H9 (cell line): ENCODE data around the gene VGF. TPM values are rescaled to one million over a fixed set of nuclear protein-coding genes. Genes with fewer than 3 reads are reported as not detected.

Experiments
- DNase-seq: peaks from one replicate; pipeline ENCODE4 v3.0.0-alpha.2; 2017
- H2AFZ ChIP-seq: one replicate; pipeline ENCODE4 v1.6.1; 2013; ENCODE audit warnings: mild to moderate bottlenecking, low read length, control low read depth, moderate library complexity
- H2AK5ac ChIP-seq: 2 replicates; pipeline ENCODE4 v1.6.1; 2013; ENCODE audit warnings: low read length, control low read depth, mixed read lengths; ENCODE audit not compliant: insufficient read length
- H2BK120ac ChIP-seq: one replicate; pipeline ENCODE4 v1.6.1; 2013; ENCODE audit warnings: low read depth, mild to moderate bottlenecking, low read length, control low read depth, inconsistent platforms; ENCODE audit not compliant: poor library complexity, severe bottlenecking
- H2BK12ac ChIP-seq: 2 replicates; pipeline ENCODE4 v1.6.1; 2013; ENCODE audit warnings: low read length, control low read depth, mixed read lengths, low read depth; ENCODE audit not compliant: insufficient read length
- H2BK15ac ChIP-seq: 2 replicates; pipeline ENCODE4 v1.6.1; 2013; ENCODE audit warnings: low read depth, low read length, control low read depth
- H2BK20ac ChIP-seq: one replicate; pipeline ENCODE4 v1.6.1; 2013; ENCODE audit warnings: low read depth, mild to moderate bottlenecking, low read length, control low read depth, inconsistent platforms; ENCODE audit not compliant: poor library complexity, severe bottlenecking
- H2BK5ac ChIP-seq: 2 replicates; pipeline ENCODE4 v1.6.1; 2013; ENCODE audit warnings: low read length, control low read depth, mixed read lengths; ENCODE audit not compliant: insufficient read length
- H3K14ac ChIP-seq: 2 replicates; pipeline ENCODE4 v1.6.1; 2013; ENCODE audit warnings: low read length, control low read depth; ENCODE audit not compliant: insufficient read depth
- H3K18ac ChIP-seq: 2 replicates; pipeline ENCODE4 v1.6.1; 2013; ENCODE audit warnings: low read depth, mild to moderate bottlenecking, mixed read lengths, low read length, control low read depth; ENCODE audit not compliant: insufficient read length
- H3K23ac ChIP-seq: 2 replicates; pipeline ENCODE4 v1.6.1; 2013; ENCODE audit warnings: low read length, control low read depth, mixed read lengths, low read depth; ENCODE audit not compliant: insufficient read length
- H3K23me2 ChIP-seq: 2 replicates; pipeline ENCODE4 v1.6.1; 2013; ENCODE audit warnings: low read depth, mild to moderate bottlenecking, mixed read lengths, low read length, control low read depth; ENCODE audit not compliant: insufficient read length, poor library complexity, severe bottlenecking
- H3K27ac ChIP-seq: 2 replicates; pipeline ENCODE4 v1.5.1; 2013; ENCODE audit warnings: low read length, control low read depth, mixed read lengths, low read depth; ENCODE audit not compliant: insufficient read length
- H3K27me3 ChIP-seq: 2 replicates; pipeline ENCODE4 v1.6.1; 2013; ENCODE audit warnings: low read length, control low read depth, inconsistent platforms; ENCODE audit not compliant: insufficient read depth
- H3K4ac ChIP-seq: 2 replicates; pipeline ENCODE4 v1.6.1; 2013; ENCODE audit warnings: low read depth, mild to moderate bottlenecking, control low read depth, inconsistent platforms, low read length, moderate library complexity
- H3K4me1 ChIP-seq: 2 replicates; pipeline ENCODE4 v1.6.1; 2013; ENCODE audit warnings: low read length, control low read depth, inconsistent platforms; ENCODE audit not compliant: insufficient read depth
- H3K4me2 ChIP-seq: 2 replicates; pipeline ENCODE4 v1.6.1; 2013; ENCODE audit warnings: low read length, control low read depth, mixed read lengths; ENCODE audit not compliant: insufficient read length, insufficient read depth
- H3K56ac ChIP-seq: 2 replicates; pipeline ENCODE4 v1.6.1; 2013; ENCODE audit warnings: low read depth, mild to moderate bottlenecking, mixed read lengths, low read length, control low read depth; ENCODE audit not compliant: insufficient read length
- H3K79me1 ChIP-seq: 2 replicates; pipeline ENCODE4 v1.6.1; 2013; ENCODE audit warnings: low read depth, mild to moderate bottlenecking, moderate library complexity, low read length, control low read depth, inconsistent platforms; ENCODE audit not compliant: insufficient read depth, poor library complexity, severe bottlenecking
- H3K79me2 ChIP-seq: 2 replicates; pipeline ENCODE4 v1.6.1; 2013; ENCODE audit warnings: low read length, control low read depth, inconsistent platforms; ENCODE audit not compliant: insufficient read depth
- H3K9ac ChIP-seq: 2 replicates; pipeline ENCODE4 v1.6.1; 2013; ENCODE audit warnings: low read length, control low read depth, mixed read lengths; ENCODE audit not compliant: insufficient read length; ENCODE audit errors: extremely low read depth
- H3K9me3 ChIP-seq: one replicate; pipeline ENCODE4 v1.6.1; 2013; ENCODE audit warnings: low read depth, low read length, inconsistent platforms; ENCODE audit not compliant: control insufficient read depth
- H3T11ph ChIP-seq: one replicate; pipeline ENCODE4 v1.6.1; 2013; ENCODE audit warnings: mild to moderate bottlenecking, low read length, control low read depth, inconsistent platforms
- H4K20me1 ChIP-seq: one replicate; pipeline ENCODE4 v1.6.1; 2013; ENCODE audit not compliant: control insufficient read depth, insufficient read length, insufficient read depth
- H4K5ac ChIP-seq: 2 replicates; pipeline ENCODE4 v1.6.1; 2013; ENCODE audit warnings: low read depth, mild to moderate bottlenecking, mixed read lengths, low read length, control low read depth; ENCODE audit not compliant: insufficient read length
- H4K8ac ChIP-seq: replicated peaks from 2 replicates; pipeline ENCODE4 v1.6.1; 2013; ENCODE audit warnings: low read length, control low read depth, mixed read lengths, low read depth; ENCODE audit not compliant: insufficient read length
- H4K91ac ChIP-seq: 2 replicates; pipeline ENCODE4 v1.6.1; 2013; ENCODE audit warnings: low read depth, mild to moderate bottlenecking, moderate library complexity, mixed read lengths, low read length, control low read depth; ENCODE audit not compliant: insufficient read length
- H3K27ac Mint-ChIP-seq, 3 experiments: 2 replicates in 2 of 3; 3 replicates in 1 of 3; pipeline ENCODE4 v1.8.0; 2020 to 2021; ENCODE audit warnings: mixed read lengths in 3 of 3, mild to moderate bottlenecking in 1 of 3, moderate library complexity in 1 of 3
- H3K27me3 Mint-ChIP-seq: 2 replicates; pipeline ENCODE4 v1.8.0; 2021; ENCODE audit warnings: low read depth, mild to moderate bottlenecking, moderate library complexity, mixed read lengths
- H3K36me3 Mint-ChIP-seq, 3 experiments: 2 replicates in 2 of 3; 3 replicates in 1 of 3; pipeline ENCODE4 v1.8.0; 2020 to 2021; ENCODE audit warnings: low read depth in 3 of 3, mixed read lengths in 3 of 3; ENCODE audit not compliant: insufficient read depth in 1 of 3
- H3K4me1 Mint-ChIP-seq, 2 experiments: 2 replicates each; pipeline ENCODE4 v1.8.0; 2020; ENCODE audit warnings: mixed read lengths in 2 of 2
- H3K4me3 Mint-ChIP-seq, 2 experiments: 2 replicates in 1 of 2; 3 replicates in 1 of 2; pipeline ENCODE4 v1.8.0; 2020 to 2021; ENCODE audit warnings: mild to moderate bottlenecking in 2 of 2, mixed read lengths in 2 of 2, moderate library complexity in 1 of 2
- H3K9me3 Mint-ChIP-seq, 2 experiments: 2 replicates in 1 of 2; 3 replicates in 1 of 2; pipeline ENCODE4 v1.8.0; 2020; ENCODE audit warnings: mild to moderate bottlenecking in 2 of 2, mixed read lengths in 2 of 2, moderate library complexity in 1 of 2
- WGBS: extraction: QIAGEN DNeasy Blood & Tissue Kit; methylation state at CpG from one replicate; pipeline ENCODE4 v1.1.7; 2013; ENCODE audit warnings: missing lambda C conversion rate, low lambda C conversion rate, mixed read lengths; ENCODE audit not compliant: insufficient read length; ENCODE audit errors: extremely low coverage; 5-methylcytosine and 5-hydroxymethylcytosine counted together
- total RNA-seq: library from RNA; stranded (reverse); gene quantifications from 2 replicates; pipeline ENCODE4 v1.2.1, GENCODE V29; 2021
- TF ChIP-seq, protein P1 (sequence below): fragments of 200-600 bp; sonication (generic); conservative IDR thresholded peaks from 3 replicates; pipeline ENCODE4 v1.8.0; 2021; ENCODE audit warnings: antibody characterized with exemption, mild to moderate bottlenecking

Gene VGF
- total RNA-seq, 1 experiment from 2014 or later: 37.1 TPM

GRCh38 chr7:101123703-101124068 lies 41.7 kb downstream of the VGF start:
- no peak overlapping the region for H2BK5ac ChIP-seq
- Mint-ChIP-seq H3K36me3 (peaks cover 0 to 5% (median 3%) of the 10 kb centered on the region in 3 experiments; a peak in 3 of 7 replicates), H3K27me3 (peaks cover 7% of the 10 kb centered on the region), H3K4me1 (peaks cover 49 to 56% of the 10 kb centered on the region in 2 experiments), H3K27ac (no peak overlapping the region), H3K9me3 (peaks cover 6 to 7% of the 10 kb centered on the region in 2 experiments; a peak in 3 of 5 replicates), H3K4me3 (no peak overlapping the region)
- no peak overlapping the region for H2BK12ac ChIP-seq
- H3K9ac ChIP-seq: no peak overlapping the region
- no peak overlapping the region for H2AK5ac ChIP-seq
- no peak overlapping the region for H3K23ac ChIP-seq
- no peaks in the 10 kb centered on the region for H3K79me2 ChIP-seq
- H3K56ac ChIP-seq: no peak overlapping the region
- no peak overlapping the region for H4K5ac ChIP-seq
- H4K8ac ChIP-seq: no peak overlapping the region
- no peaks in the 10 kb centered on the region for H3K79me1 ChIP-seq
- H3K27me3 ChIP-seq: no peaks in the 10 kb centered on the region
- H2BK15ac ChIP-seq: no peak overlapping the region
- no peak overlapping the region for H2BK120ac ChIP-seq
- DNase-seq: no peak
- no peaks in the 10 kb centered on the region for H3K23me2 ChIP-seq
- H3K18ac ChIP-seq: no peak overlapping the region
- H2AFZ ChIP-seq: no peak overlapping the region
- no peaks in the 10 kb centered on the region for H3K9me3 ChIP-seq
- H3K4me2 ChIP-seq: no peak overlapping the region
- H3K4me1 ChIP-seq: peaks cover 13% of the 10 kb centered on the region; the same call in 1 of the 2 replicates
- H4K91ac ChIP-seq: no peak overlapping the region
- no peak overlapping the region for H3K14ac ChIP-seq
- no CpG with 5 or more reads among the region's 3 CpGs for WGBS
- no peak overlapping the region for H2BK20ac ChIP-seq
- no peak overlapping the region for H3T11ph ChIP-seq
- H3K4ac ChIP-seq: no peak overlapping the region
- TF ChIP-seq, protein P1, sequence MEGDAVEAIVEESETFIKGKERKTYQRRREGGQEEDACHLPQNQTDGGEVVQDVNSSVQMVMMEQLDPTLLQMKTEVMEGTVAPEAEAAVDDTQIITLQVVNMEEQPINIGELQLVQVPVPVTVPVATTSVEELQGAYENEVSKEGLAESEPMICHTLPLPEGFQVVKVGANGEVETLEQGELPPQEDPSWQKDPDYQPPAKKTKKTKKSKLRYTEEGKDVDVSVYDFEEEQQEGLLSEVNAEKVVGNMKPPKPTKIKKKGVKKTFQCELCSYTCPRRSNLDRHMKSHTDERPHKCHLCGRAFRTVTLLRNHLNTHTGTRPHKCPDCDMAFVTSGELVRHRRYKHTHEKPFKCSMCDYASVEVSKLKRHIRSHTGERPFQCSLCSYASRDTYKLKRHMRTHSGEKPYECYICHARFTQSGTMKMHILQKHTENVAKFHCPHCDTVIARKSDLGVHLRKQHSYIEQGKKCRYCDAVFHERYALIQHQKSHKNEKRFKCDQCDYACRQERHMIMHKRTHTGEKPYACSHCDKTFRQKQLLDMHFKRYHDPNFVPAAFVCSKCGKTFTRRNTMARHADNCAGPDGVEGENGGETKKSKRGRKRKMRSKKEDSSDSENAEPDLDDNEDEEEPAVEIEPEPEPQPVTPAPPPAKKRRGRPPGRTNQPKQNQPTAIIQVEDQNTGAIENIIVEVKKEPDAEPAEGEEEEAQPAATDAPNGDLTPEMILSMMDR: no peak
- no peak overlapping the region for H3K27ac ChIP-seq
- no peaks in the 10 kb centered on the region for H4K20me1 ChIP-seq
